ENCODE measurements around the gene AACS. TPM values are rescaled to one million over a fixed set of nuclear protein-coding genes. Genes with fewer than 3 reads are reported as not detected.

AACS gene
- total RNA-seq, 1 experiment from 2014 or later, result 54.0 TPM

- Mint-ChIP-seq H3K36me3 (peaks cover 29% of the 10 kb centered on the region), H3K4me1 (no peaks in the 10 kb centered on the region), H3K27ac (no peak overlapping the region), H3K27me3 (ENCODE audit: low read depth) (no peaks in the 10 kb centered on the region), H3K9me3 (peaks cover 7% of the 10 kb centered on the region), H3K4me3 (no peak overlapping the region)
- TF ChIP-seq, protein P1, sequence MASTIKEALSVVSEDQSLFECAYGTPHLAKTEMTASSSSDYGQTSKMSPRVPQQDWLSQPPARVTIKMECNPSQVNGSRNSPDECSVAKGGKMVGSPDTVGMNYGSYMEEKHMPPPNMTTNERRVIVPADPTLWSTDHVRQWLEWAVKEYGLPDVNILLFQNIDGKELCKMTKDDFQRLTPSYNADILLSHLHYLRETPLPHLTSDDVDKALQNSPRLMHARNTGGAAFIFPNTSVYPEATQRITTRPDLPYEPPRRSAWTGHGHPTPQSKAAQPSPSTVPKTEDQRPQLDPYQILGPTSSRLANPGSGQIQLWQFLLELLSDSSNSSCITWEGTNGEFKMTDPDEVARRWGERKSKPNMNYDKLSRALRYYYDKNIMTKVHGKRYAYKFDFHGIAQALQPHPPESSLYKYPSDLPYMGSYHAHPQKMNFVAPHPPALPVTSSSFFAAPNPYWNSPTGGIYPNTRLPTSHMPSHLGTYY (CRISPR knock-in tag; IDR thresholded peaks at IDR 0.05), result no peak
- no peak for TF ChIP-seq GTF2I (CRISPR knock-in tag; conservative IDR thresholded peaks at IDR 0.05)
- TF ChIP-seq, protein P2, sequence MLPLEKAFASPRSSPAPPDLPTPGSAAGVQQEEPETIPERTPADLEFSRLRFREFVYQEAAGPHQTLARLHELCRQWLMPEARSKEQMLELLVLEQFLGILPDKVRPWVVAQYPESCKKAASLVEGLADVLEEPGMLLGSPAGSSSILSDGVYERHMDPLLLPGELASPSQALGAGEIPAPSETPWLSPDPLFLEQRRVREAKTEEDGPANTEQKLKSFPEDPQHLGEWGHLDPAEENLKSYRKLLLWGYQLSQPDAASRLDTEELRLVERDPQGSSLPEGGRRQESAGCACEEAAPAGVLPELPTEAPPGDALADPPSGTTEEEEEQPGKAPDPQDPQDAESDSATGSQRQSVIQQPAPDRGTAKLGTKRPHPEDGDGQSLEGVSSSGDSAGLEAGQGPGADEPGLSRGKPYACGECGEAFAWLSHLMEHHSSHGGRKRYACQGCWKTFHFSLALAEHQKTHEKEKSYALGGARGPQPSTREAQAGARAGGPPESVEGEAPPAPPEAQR (CRISPR knock-in tag; IDR thresholded peaks at IDR 0.05), result no peak
- no peak for TF ChIP-seq RELA (CRISPR knock-in tag; IDR thresholded peaks at IDR 0.05; ENCODE audit: borderline replicate concordance)
- TF ChIP-seq ELF4 (CRISPR knock-in tag; IDR thresholded peaks at IDR 0.05; ENCODE audit: low read depth), result no peak
- TF ChIP-seq FOXK1 (CRISPR knock-in tag; IDR thresholded peaks at IDR 0.05), result no peak
- no peak for TF ChIP-seq TEAD4 (CRISPR knock-in tag; IDR thresholded peaks at IDR 0.05)
- no peak for TF ChIP-seq GABPB1 (CRISPR knock-in tag; IDR thresholded peaks at IDR 0.05)
- no peak for TF ChIP-seq TEAD1 (CRISPR knock-in tag; IDR thresholded peaks at IDR 0.05)
- TF ChIP-seq ZNF423 (CRISPR knock-in tag; IDR thresholded peaks at IDR 0.05), result no peak
- no peak for TF ChIP-seq NR2C2 (CRISPR knock-in tag; IDR thresholded peaks at IDR 0.05)
- TF ChIP-seq IRF2 (CRISPR knock-in tag; IDR thresholded peaks at IDR 0.05; ENCODE audit: borderline replicate concordance, low read depth), result no peak
- TF ChIP-seq, protein P3, sequence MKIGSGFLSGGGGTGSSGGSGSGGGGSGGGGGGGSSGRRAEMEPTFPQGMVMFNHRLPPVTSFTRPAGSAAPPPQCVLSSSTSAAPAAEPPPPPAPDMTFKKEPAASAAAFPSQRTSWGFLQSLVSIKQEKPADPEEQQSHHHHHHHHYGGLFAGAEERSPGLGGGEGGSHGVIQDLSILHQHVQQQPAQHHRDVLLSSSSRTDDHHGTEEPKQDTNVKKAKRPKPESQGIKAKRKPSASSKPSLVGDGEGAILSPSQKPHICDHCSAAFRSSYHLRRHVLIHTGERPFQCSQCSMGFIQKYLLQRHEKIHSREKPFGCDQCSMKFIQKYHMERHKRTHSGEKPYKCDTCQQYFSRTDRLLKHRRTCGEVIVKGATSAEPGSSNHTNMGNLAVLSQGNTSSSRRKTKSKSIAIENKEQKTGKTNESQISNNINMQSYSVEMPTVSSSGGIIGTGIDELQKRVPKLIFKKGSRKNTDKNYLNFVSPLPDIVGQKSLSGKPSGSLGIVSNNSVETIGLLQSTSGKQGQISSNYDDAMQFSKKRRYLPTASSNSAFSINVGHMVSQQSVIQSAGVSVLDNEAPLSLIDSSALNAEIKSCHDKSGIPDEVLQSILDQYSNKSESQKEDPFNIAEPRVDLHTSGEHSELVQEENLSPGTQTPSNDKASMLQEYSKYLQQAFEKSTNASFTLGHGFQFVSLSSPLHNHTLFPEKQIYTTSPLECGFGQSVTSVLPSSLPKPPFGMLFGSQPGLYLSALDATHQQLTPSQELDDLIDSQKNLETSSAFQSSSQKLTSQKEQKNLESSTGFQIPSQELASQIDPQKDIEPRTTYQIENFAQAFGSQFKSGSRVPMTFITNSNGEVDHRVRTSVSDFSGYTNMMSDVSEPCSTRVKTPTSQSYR (CRISPR knock-in tag; IDR thresholded peaks at IDR 0.05), result no peak
- TF ChIP-seq, protein P4, sequence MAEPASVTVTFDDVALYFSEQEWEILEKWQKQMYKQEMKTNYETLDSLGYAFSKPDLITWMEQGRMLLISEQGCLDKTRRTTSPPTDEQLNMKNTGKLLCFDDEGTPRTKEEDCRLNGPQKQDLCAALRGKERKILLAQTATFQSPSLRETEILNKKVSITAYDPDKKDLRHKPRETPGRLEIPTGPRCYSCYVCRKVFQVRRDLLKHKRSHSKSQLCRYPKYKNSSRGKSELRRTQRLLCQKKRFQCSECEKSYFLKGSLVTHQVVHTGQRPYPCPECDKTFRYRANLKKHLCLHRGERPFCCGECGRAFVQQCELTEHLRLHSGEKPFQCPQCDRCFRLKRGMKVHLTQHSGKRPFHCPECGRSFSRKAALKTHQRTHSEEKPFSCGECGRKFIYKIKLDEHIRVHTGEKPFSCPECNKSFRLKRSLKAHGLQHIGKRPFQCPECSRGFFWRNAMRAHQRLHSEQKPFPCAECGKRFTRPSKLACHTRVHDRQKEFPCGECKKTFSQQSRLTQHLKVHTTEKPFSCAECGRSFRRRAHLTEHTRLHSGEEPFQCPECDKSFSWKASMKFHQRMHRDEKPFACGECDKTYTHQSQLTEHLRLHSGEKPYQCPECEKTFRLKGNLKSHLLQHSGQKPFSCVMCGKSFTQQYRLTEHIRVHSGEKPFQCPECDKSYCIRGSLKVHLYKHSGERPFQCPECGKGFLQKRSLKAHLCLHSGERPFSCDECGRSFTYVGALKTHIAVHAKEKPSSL (CRISPR knock-in tag; conservative IDR thresholded peaks at IDR 0.05), result no peak
- no peak for TF ChIP-seq TP53 (CRISPR knock-in tag; IDR thresholded peaks at IDR 0.05)
- no peak for TF ChIP-seq ZNF317 (CRISPR knock-in tag; IDR thresholded peaks at IDR 0.05; ENCODE audit: borderline replicate concordance, low read depth)
- no peak for TF ChIP-seq GRHL2 (CRISPR knock-in tag; IDR thresholded peaks at IDR 0.05; ENCODE audit: insufficient replicate concordance, severe bottlenecking)
- no peak for DNase-seq (ENCODE audit: low spot score)
- no peak for ATAC-seq
- POLR2A ChIA-PET, result no interaction called here
- CTCF ChIA-PET, result no interaction called here
Measured at GRCh38 chr12:125023065-125023464, 42.2 kb upstream of the AACS start.

DNA sequence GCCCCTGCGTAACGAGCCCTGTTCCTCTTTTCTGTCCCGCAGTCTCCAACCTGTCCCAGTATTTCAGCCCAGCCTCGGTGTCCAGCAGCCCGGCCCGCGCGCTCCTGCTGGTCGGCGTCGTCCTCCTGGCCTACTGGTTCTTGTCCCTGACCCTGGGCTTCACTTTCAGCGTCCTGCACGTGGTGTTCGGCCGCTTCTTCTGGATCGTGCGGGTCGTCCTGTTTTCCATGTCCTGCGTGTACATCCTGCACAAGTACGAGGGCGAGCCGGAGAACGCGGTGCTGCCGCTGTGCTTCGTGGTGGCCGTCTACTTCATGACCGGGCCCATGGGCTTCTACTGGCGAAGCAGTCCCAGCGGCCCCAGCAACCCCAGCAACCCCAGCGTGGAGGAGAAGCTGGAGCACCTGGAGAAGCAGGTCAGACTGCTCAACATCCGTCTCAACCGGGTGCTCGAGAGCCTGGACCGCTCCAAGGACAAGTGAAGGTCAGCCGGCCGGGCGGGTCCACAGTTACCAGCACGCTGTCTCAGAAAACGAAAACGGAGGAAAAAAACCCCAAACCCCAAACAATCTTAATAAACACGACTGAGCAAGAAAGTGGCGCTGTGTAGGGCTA lies 40.2 kb upstream of the AACS start:
- H3K4me3 Mint-ChIP-seq, result no peak overlapping the region
- peaks cover 7% of the 10 kb centered on the region for H3K9me3 Mint-ChIP-seq
- peak overlapping the region; percentile 76 for H3K27ac Mint-ChIP-seq
- H3K27me3 Mint-ChIP-seq (ENCODE audit: low read depth), result no peaks in the 10 kb centered on the region
- ChIA-PET CTCF (no interaction called here), POLR2A (interaction anchor here (0.6 kb wide), 1 partner anchor 97 kb away, joined by 3 read pairs; no protein-coding TSS in a partner anchor)
- DNase-seq (ENCODE audit: low spot score) (no peak), ATAC-seq (no peak)
- H3K4me1 Mint-ChIP-seq, result no peaks in the 10 kb centered on the region
- H3K36me3 Mint-ChIP-seq, result peaks cover 29% of the 10 kb centered on the region
- no peak for TF ChIP-seq ATF6 (CRISPR knock-in tag; IDR thresholded peaks at IDR 0.05)
- TF ChIP-seq TEAD1 (CRISPR knock-in tag; IDR thresholded peaks at IDR 0.05), result no peak
- TF ChIP-seq ATF1 (CRISPR knock-in tag; IDR thresholded peaks at IDR 0.05), result no peak
- TF ChIP-seq FOXJ3 (CRISPR knock-in tag; IDR thresholded peaks at IDR 0.05; ENCODE audit: borderline replicate concordance), result no peak
- no peak for TF ChIP-seq NFATC4 (CRISPR knock-in tag; IDR thresholded peaks at IDR 0.05)
- TF ChIP-seq USF1 (CRISPR knock-in tag; IDR thresholded peaks at IDR 0.05), result no peak
- TF ChIP-seq, protein P5, sequence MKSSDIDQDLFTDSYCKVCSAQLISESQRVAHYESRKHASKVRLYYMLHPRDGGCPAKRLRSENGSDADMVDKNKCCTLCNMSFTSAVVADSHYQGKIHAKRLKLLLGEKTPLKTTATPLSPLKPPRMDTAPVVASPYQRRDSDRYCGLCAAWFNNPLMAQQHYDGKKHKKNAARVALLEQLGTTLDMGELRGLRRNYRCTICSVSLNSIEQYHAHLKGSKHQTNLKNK (CRISPR knock-in tag; IDR thresholded peaks at IDR 0.05), result no peak

Data from WTC11 (cell line).